Endothelial cell (in vitro differentiated cells): Measurements from ENCODE around the gene RERE. TPM values are rescaled to one million over a fixed set of nuclear protein-coding genes. Genes with fewer than 3 reads are reported as not detected.

ENCODE experiments used
- DNase-seq: peaks from one replicate; pipeline ENCODE4 v3.0.0; 2021; ENCODE audit warnings: low spot score
- H3K27ac Mint-ChIP-seq: one replicate; pipeline ENCODE4 v1.8.0; 2021; ENCODE audit warnings: mixed read lengths, inconsistent platforms; ENCODE audit not compliant: unreplicated experiment
- H3K27me3 Mint-ChIP-seq: one replicate; pipeline ENCODE4 v1.8.0; 2021; ENCODE audit warnings: mild to moderate bottlenecking, moderate library complexity, mixed read lengths, inconsistent platforms; ENCODE audit not compliant: unreplicated experiment
- H3K36me3 Mint-ChIP-seq: one replicate; pipeline ENCODE4 v1.8.0; 2021; ENCODE audit warnings: mild to moderate bottlenecking, low read depth, mixed read lengths, inconsistent platforms; ENCODE audit not compliant: unreplicated experiment
- H3K4me1 Mint-ChIP-seq: one replicate; pipeline ENCODE4 v1.8.0; 2021; ENCODE audit warnings: mild to moderate bottlenecking, mixed read lengths, inconsistent platforms; ENCODE audit not compliant: unreplicated experiment
- H3K4me3 Mint-ChIP-seq: one replicate; pipeline ENCODE4 v1.8.0; 2021; ENCODE audit warnings: mild to moderate bottlenecking, mixed read lengths, inconsistent platforms; ENCODE audit not compliant: unreplicated experiment
- H3K9me3 Mint-ChIP-seq: one replicate; pipeline ENCODE4 v1.8.0; 2021; ENCODE audit warnings: mixed read lengths, inconsistent platforms; ENCODE audit not compliant: unreplicated experiment
- CTCF ChIP-seq: fragments of 200-600 bp; sonication (generic); IDR thresholded peaks from one replicate; pipeline ENCODE4 v1.5.0; 2021; ENCODE audit warnings: antibody characterized with exemption; ENCODE audit not compliant: unreplicated experiment
- total RNA-seq: library from RNA; stranded (reverse); fragmentation: NEBNext Ultra II Directional; extraction: Animal tissue kit (Norgen Biotek cat#: 25700); gene quantifications from one replicate; pipeline ENCODE4 v1.2.1, GENCODE V29; 2021; ENCODE audit not compliant: unreplicated experiment

The RERE gene
- total RNA-seq, 1 donor from 2014 or later = 115 TPM

DNA sequence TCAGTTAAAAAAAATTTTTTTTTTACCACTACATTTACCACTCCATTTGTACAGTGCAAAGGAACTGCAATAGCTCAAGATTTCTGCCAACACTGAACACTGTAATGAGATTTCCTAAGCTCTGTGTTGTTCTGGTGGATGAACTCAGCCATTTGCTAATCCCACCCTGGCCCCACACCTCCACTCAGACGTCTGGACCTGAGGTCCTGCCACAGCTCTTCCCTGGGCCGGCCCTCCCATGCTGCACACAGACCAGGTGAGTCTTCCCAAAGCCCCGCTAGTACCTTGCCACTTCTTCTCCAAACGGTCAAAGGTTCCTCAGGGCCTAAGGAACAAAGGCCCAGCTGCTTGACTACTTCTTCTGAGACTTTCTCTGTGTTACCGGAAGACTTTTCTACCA is 443.1 kb downstream of the RERE start:
- Mint-ChIP-seq H3K27me3 (peaks cover 7% of the 10 kb centered on the region), H3K4me3 (no peak overlapping the region), H3K27ac (peak overlapping the region; percentile 70), H3K9me3 (no peaks in the 10 kb centered on the region), H3K4me1 (peaks cover 61% of the 10 kb centered on the region), H3K36me3 (peaks cover 27% of the 10 kb centered on the region)
- no peak for TF ChIP-seq CTCF
- no peak for DNase-seq

DNA sequence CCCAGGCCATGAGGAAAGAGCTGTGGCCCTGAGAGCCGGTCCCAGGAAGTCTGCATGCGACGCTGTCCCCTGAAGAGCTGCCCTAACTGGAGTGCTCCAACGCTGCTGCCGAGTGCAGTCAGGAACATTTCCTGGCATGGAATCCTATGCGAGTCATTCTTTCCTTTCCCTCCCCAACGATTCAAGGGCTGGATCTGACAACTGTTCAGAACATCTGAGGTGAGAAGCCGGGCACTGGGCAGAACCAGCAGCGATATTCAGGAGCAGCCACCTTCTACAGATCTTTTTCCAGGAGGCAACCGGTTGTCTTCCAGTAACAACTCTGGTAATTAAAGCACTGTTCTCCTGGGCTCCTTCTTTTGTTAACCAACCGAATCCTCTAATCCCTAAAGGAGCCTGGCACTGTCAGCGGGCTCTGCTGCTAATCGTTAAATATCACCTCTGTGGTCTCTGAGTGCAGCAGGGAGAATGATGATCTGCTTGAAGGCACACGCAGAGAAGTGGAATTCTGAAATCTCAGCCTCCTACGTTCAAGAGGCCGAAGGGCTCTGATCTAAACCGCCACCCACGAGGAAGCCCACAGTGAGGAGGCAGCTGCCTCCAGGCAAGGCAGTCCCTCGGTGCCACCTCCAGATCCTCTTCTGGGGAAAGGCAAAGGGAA is 443.7 kb downstream of the RERE start:
- Mint-ChIP-seq H3K4me3 (no peak overlapping the region), H3K27ac (peak overlapping the region; percentile 77), H3K27me3 (peaks cover 7% of the 10 kb centered on the region), H3K36me3 (peaks cover 24% of the 10 kb centered on the region), H3K4me1 (peaks cover 55% of the 10 kb centered on the region), H3K9me3 (no peaks in the 10 kb centered on the region)
- TF ChIP-seq CTCF = no peak
- DNase-seq = no peak

- Mint-ChIP-seq H3K27ac (peak overlapping the region; percentile 77), H3K27me3 (peaks cover 7% of the 10 kb centered on the region), H3K36me3 (peaks cover 24% of the 10 kb centered on the region), H3K9me3 (no peaks in the 10 kb centered on the region), H3K4me1 (peaks cover 49% of the 10 kb centered on the region), H3K4me3 (peak overlapping the region; percentile 10)
- no peak for DNase-seq
- no peak for TF ChIP-seq CTCF
Observed at GRCh38 chr1:8373125-8373524, 444.3 kb downstream of the RERE start.

- H3K36me3 Mint-ChIP-seq = peaks cover 20% of the 10 kb centered on the region
- H3K27ac Mint-ChIP-seq = peak overlapping the region; percentile 82
- TF ChIP-seq CTCF = no peak
- no peaks in the 10 kb centered on the region for H3K9me3 Mint-ChIP-seq
- DNase-seq = no peak
- H3K27me3 Mint-ChIP-seq = peaks cover 7% of the 10 kb centered on the region
- peaks cover 50% of the 10 kb centered on the region for H3K4me1 Mint-ChIP-seq
- peak overlapping the region; percentile 42 for H3K4me3 Mint-ChIP-seq
Observed at GRCh38 chr1:8371372-8371991, 446.0 kb downstream of the RERE start.

DNA sequence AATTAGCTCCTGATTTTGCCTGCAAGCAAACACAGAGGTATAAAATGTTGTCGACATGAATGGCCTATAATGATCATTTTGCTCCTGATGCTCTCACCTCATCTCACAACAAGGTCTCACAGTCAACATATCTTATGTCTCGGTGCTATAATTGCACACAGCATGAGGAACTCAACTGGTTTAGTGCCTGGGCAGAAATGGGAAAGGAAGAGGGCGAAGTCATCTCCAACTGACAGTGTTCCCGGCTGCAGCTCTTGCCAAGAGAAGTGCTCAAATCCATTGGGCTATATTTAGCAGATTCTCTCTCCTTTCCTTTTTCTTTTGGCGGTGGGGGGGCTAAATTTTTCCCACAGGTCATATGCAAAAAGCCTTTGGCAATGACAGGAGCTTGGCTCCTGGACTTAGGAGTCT is 446.5 kb downstream of the RERE start:
- H3K9me3 Mint-ChIP-seq = no peaks in the 10 kb centered on the region
- H3K36me3 Mint-ChIP-seq = peaks cover 24% of the 10 kb centered on the region
- peaks cover 7% of the 10 kb centered on the region for H3K27me3 Mint-ChIP-seq
- TF ChIP-seq CTCF = no peak
- H3K27ac Mint-ChIP-seq = peak overlapping the region; percentile 82
- H3K4me3 Mint-ChIP-seq = no peak overlapping the region
- DNase-seq = no peak
- H3K4me1 Mint-ChIP-seq = peaks cover 50% of the 10 kb centered on the region
